ENCODE measurements around the gene OAS1.

DNA sequence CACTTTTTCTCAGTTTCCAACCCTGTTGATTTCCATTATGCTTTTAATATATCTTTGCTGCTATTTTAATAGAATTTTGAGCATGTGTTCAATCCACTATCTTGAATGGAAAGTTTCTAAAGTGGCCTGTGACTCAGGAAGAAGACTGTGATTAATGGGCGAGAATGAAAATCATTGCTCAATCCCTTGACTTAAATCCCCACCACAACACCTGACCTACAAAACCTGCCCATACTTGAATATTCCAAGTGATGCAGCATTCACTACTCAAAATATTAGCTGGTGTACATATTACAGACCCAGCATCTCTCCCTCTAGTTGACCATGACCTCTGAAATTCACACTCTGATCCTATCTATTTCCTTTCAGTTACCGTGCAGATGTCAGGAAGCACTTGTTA is 30.2 kb downstream of the OAS1 start:
- TF ChIP-seq POLR2AphosphoS5 (IDR thresholded peaks at IDR 0.05): peak; percentile 80
- TF ChIP-seq, protein P1, sequence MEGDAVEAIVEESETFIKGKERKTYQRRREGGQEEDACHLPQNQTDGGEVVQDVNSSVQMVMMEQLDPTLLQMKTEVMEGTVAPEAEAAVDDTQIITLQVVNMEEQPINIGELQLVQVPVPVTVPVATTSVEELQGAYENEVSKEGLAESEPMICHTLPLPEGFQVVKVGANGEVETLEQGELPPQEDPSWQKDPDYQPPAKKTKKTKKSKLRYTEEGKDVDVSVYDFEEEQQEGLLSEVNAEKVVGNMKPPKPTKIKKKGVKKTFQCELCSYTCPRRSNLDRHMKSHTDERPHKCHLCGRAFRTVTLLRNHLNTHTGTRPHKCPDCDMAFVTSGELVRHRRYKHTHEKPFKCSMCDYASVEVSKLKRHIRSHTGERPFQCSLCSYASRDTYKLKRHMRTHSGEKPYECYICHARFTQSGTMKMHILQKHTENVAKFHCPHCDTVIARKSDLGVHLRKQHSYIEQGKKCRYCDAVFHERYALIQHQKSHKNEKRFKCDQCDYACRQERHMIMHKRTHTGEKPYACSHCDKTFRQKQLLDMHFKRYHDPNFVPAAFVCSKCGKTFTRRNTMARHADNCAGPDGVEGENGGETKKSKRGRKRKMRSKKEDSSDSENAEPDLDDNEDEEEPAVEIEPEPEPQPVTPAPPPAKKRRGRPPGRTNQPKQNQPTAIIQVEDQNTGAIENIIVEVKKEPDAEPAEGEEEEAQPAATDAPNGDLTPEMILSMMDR (IDR thresholded peaks at IDR 0.05): no peak
